ENCODE measurements around the gene GPR160.

GPR160 gene

GRCh38 chr3:170081079-170081741 lies 43.4 kb downstream of the GPR160 start:
- TF ChIP-seq MAX (IDR thresholded peaks at IDR 0.05) = no peak
- TF ChIP-seq TEAD4 (IDR thresholded peaks at IDR 0.05) = no peak
- no peak for TF ChIP-seq TCF12 (IDR thresholded peaks at IDR 0.05; ENCODE audit: low read depth)
- TF ChIP-seq RAD21 (IDR thresholded peaks at IDR 0.05; ENCODE audit: low read depth) = no peak
- TF ChIP-seq CEBPB (IDR thresholded peaks at IDR 0.05) = no peak
- TF ChIP-seq EGR1 (IDR thresholded peaks at IDR 0.05) = no peak
- no peak for TF ChIP-seq FOXM1 (IDR thresholded peaks at IDR 0.05; ENCODE audit: borderline replicate concordance, low read depth)
- no peak for TF ChIP-seq TAF1 (IDR thresholded peaks at IDR 0.05; ENCODE audit: low read depth)
- TF ChIP-seq ZBTB7A (IDR thresholded peaks at IDR 0.05; ENCODE audit: low read depth) = no peak
- no peak for TF ChIP-seq NFIC (IDR thresholded peaks at IDR 0.05)
- TF ChIP-seq USF1 (IDR thresholded peaks at IDR 0.05) = no peak
- no peak for TF ChIP-seq REST (IDR thresholded peaks at IDR 0.05; ENCODE audit: low read depth)
- TF ChIP-seq CREB1 (IDR thresholded peaks at IDR 0.05; ENCODE audit: low read depth) = no peak
- no peak for TF ChIP-seq YY1 (IDR thresholded peaks at IDR 0.05; ENCODE audit: low read depth)

GRCh38 chr3:170083343-170083742 lies 45.5 kb downstream of the GPR160 start:
- no peak for TF ChIP-seq TAF1 (IDR thresholded peaks at IDR 0.05; ENCODE audit: low read depth)
- TF ChIP-seq EGR1 (IDR thresholded peaks at IDR 0.05) = no peak
- no peak for TF ChIP-seq TEAD4 (IDR thresholded peaks at IDR 0.05)
- no peak for TF ChIP-seq CREB1 (IDR thresholded peaks at IDR 0.05; ENCODE audit: low read depth)
- no peak for TF ChIP-seq RAD21 (IDR thresholded peaks at IDR 0.05; ENCODE audit: low read depth)
- TF ChIP-seq MAX (IDR thresholded peaks at IDR 0.05) = no peak
- no peak for TF ChIP-seq YY1 (IDR thresholded peaks at IDR 0.05; ENCODE audit: low read depth)
- no peak for TF ChIP-seq ZBTB7A (IDR thresholded peaks at IDR 0.05; ENCODE audit: low read depth)
- TF ChIP-seq REST (IDR thresholded peaks at IDR 0.05; ENCODE audit: low read depth) = no peak

- TF ChIP-seq NFIC (IDR thresholded peaks at IDR 0.05) (no peak), YY1 (IDR thresholded peaks at IDR 0.05; ENCODE audit: low read depth) (no peak), TAF1 (IDR thresholded peaks at IDR 0.05; ENCODE audit: low read depth) (no peak), ZBTB7A (IDR thresholded peaks at IDR 0.05; ENCODE audit: low read depth) (no peak)
Measured at GRCh38 chr3:170085396-170085795, 47.6 kb downstream of the GPR160 start.

GRCh38 chr3:170089862-170090600 lies 52.2 kb downstream of the GPR160 start:
- no peak for TF ChIP-seq MAX (IDR thresholded peaks at IDR 0.05)
- TF ChIP-seq CEBPB (IDR thresholded peaks at IDR 0.05) = no peak
- TF ChIP-seq TCF12 (IDR thresholded peaks at IDR 0.05; ENCODE audit: low read depth) = no peak
- TF ChIP-seq YY1 (IDR thresholded peaks at IDR 0.05; ENCODE audit: low read depth) = no peak
- no peak for TF ChIP-seq EGR1 (IDR thresholded peaks at IDR 0.05)
- no peak for TF ChIP-seq ZBTB7A (IDR thresholded peaks at IDR 0.05; ENCODE audit: low read depth)
- no peak for TF ChIP-seq TAF1 (IDR thresholded peaks at IDR 0.05; ENCODE audit: low read depth)
- no peak for TF ChIP-seq FOXM1 (IDR thresholded peaks at IDR 0.05; ENCODE audit: borderline replicate concordance, low read depth)
- TF ChIP-seq TEAD4 (IDR thresholded peaks at IDR 0.05) = no peak
- no peak for TF ChIP-seq EP300 (IDR thresholded peaks at IDR 0.05; ENCODE audit: borderline replicate concordance)
- TF ChIP-seq REST (IDR thresholded peaks at IDR 0.05; ENCODE audit: low read depth) = no peak
- no peak for TF ChIP-seq USF1 (IDR thresholded peaks at IDR 0.05)
- no peak for TF ChIP-seq NFIC (IDR thresholded peaks at IDR 0.05)
- TF ChIP-seq CREB1 (IDR thresholded peaks at IDR 0.05; ENCODE audit: low read depth) = no peak
- no peak for TF ChIP-seq RAD21 (IDR thresholded peaks at IDR 0.05; ENCODE audit: low read depth)
